GM19099 (cell line): ENCODE data around the gene SKOR1.

ENCODE experiments used
- POLR2A ChIP-seq: IDR thresholded peaks from 3 replicates; pipeline ENCODE4 v1.6.1; 2011; ENCODE audit warnings: low read depth; ENCODE audit not compliant: insufficient read length; ENCODE audit errors: extremely low read depth

Gene SKOR1

GRCh38 chr15:67806536-67806935 is 18.8 kb upstream of the SKOR1 start:
- TF ChIP-seq POLR2A = no peak

DNA sequence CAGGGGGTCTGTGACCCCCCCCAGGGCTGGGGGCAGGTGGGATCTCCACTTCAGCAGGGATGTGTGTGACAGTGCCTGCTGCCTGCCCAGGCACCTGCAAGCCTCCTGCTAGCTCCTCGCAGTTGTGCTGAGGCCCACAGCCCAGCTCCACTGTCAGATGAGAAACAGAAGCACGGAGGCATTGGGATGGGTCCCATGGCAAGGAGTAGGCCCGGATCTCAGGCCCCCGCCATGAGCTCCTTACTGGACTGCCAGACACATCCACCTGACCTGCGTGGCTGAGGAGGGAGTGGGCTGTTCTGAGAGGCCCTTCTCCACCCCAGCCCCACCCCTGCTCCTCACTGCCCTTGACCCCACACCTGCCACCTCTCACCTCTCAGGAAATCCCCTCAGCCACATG is 18.2 kb upstream of the SKOR1 start:
- no peak for TF ChIP-seq POLR2A

DNA sequence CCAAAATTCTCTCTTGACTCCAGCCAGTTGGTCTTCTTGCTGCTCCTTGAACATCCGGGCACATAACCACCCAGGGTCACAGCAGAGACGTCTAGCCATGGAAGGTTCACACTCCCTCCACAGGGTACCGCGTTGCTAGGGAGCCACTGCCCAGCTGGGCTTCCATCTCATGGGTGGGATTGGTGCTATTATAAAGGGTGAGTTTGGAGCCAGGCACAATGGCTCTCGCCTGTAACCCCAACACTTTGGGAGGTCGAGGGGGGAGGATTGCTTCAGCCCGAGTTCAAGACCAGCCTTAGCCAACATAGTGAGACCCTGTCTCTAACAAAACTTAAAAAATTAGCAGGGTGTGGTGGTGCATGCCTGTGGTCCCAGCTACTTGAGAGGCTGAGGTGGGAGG is 17.5 kb upstream of the SKOR1 start:
- no peak for TF ChIP-seq POLR2A

GRCh38 chr15:67808821-67809220 is 16.5 kb upstream of the SKOR1 start:
- no peak for TF ChIP-seq POLR2A

- no peak for TF ChIP-seq POLR2A
Measured at GRCh38 chr15:67809441-67809840, 15.9 kb upstream of the SKOR1 start.

DNA sequence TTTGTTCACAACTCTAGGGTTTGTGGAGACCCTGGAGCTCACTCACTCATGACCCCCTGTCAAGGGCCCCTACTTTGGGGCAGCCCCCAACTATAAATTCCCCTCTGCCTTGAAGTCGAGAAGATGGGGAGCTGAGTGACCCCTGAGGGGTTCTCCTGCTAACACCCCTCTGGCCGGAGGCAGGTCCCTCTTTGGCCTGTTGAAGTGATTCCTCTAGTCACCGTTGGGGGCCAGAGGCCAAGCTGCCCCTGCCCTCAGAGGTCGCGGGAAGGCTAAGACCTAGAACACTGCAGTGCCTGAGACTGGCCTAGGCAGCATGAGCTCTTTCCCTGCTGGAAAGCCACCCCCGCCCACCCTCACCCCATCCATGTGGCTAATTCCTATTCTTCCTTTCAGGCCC is 15.4 kb upstream of the SKOR1 start:
- TF ChIP-seq POLR2A = no peak

GRCh38 chr15:67812241-67812644 is 13.1 kb upstream of the SKOR1 start:
- no peak for TF ChIP-seq POLR2A

GRCh38 chr15:67813104-67813634 is 12.1 kb upstream of the SKOR1 start:
- no peak for TF ChIP-seq POLR2A

- TF ChIP-seq POLR2A = no peak
Measured at GRCh38 chr15:67815036-67815592, 10.2 kb upstream of the SKOR1 start.

DNA sequence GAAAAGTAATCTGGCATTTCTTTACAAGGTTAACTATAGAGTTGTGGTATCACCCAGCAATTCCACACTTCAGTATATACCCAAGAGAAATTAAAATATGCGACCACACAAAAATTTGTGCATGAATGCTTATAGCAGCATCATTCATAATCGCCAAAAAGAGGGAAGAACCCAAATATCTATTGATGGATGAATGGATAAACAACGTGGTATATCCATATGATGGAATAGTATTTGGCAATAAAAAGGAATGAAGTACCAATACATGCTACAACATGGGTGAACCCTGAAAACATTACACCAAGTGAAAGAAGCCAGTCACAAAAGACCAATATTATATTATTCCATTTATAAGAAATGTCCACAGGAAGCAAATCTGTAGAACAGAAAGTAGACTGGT is 8.6 kb upstream of the SKOR1 start:
- TF ChIP-seq POLR2A = no peak

DNA sequence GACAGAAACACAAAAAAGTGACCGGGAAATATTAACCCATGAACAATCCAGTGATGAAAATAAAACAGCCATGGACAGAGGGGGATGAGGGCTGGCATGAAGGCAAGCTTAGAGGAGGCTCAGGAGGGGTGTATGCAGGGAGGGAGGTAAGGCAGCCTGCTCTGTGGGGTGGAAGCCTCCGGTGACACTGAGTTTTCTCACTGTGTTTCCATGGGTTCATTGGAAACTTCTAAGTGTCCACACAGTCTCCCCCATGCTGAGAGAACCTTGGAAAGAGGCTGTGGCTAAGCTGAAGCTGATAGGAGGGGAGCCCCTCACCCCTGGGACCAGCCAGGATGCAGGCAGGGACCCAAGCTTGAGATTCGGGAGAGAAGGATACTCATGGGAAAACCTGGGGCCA is 6.8 kb upstream of the SKOR1 start:
- TF ChIP-seq POLR2A = no peak

DNA sequence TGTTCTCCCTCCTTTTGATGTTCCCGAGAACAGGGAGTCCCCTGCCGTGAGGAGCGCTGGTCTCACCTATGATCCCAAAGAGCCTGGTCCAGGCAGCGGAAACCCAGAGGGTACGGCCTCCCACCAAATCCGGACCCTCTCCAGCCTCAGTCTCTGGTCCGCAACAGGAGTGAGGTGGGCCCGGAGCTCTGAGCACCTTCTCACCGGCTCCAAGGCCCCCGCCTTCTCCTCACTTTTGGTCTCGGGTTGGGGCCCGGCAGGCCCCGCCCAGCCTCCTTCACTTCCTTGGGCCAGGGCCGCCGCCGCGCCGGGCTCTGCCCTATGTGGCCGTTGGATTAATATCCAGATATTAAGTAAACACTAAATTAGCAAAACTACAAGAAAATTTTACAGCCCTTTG is 5.7 kb upstream of the SKOR1 start:
- no peak for TF ChIP-seq POLR2A

DNA sequence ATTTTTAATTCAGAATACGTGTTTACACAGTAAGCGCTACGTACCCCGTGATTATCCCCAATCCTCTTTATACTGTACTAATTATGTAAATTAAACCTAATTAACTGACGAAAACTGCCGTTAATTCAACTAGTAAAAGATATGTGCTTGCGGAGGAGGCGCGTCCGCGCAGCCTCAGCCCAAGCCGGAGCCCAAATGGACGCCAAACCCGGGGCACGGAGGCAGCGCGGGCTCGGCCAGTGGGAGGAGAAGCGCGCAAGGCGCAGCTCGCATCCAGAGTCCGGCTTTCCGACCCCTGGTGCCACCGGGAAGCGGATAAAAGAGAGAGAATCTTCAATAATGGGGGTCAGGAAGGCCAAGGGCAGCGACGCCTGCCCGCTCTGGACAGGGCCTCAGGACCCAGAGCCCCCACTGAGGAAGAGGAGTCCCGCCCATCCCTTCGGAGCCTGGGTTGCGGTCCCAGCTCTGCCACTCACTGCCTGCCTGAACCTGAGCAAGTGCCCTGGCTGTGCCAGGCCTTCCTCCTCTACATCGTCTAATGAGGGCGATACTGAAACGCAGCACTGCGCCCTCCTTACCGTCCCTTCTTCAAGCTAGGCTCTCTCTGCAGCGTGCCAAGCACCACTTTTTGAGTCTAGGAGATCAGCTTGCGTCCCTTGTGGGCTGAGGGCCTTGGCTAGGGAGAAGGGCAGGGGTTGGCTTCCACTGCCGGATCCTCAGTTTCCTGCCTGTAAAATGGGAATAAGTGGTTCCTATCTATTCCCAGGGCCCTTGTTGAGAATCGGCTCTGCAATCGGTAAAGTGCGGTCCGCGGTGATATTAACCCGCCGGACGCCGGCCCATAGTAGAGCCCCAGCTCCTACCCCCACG is 5.0 kb upstream of the SKOR1 start:
- no peak for TF ChIP-seq POLR2A

DNA sequence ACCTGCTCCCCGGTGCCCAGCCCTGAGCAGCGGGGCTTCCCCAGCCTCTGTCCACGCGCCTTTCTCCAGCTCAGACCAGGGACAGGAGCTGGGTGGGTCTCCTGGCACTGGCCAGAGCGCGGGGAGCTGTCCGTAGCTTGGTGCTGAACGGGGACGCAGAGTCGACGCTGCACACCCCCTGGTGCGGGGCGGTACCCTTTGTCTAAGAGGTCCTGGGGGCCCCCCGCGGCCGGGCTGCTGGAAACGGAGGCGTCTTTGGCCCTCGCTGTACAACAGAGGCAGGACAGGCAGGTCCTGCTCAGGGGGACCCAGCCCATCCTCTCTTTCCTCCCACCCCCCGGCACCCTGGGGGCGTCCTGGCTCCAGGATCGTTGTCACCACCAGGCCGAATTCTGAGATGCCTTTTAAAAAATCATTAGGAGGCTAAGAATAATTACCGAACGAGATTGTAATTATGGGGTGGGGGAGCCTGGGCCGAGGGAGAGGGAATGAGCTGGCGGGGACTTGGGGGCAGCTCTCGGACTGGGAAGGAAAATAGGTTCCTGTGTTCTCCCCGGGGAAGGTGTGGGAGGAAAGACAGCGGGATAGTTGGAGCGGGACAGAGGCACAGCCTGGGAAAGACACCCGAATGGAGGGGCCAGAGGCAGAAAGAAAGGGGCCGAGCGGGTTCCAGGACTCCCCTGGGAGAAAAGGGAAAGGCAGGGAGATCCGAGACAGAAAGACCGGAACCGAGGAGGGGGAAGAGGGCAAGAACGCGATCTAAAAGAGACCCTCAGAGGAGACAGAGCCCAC is 4.1 kb upstream of the SKOR1 start:
- no peak for TF ChIP-seq POLR2A

DNA sequence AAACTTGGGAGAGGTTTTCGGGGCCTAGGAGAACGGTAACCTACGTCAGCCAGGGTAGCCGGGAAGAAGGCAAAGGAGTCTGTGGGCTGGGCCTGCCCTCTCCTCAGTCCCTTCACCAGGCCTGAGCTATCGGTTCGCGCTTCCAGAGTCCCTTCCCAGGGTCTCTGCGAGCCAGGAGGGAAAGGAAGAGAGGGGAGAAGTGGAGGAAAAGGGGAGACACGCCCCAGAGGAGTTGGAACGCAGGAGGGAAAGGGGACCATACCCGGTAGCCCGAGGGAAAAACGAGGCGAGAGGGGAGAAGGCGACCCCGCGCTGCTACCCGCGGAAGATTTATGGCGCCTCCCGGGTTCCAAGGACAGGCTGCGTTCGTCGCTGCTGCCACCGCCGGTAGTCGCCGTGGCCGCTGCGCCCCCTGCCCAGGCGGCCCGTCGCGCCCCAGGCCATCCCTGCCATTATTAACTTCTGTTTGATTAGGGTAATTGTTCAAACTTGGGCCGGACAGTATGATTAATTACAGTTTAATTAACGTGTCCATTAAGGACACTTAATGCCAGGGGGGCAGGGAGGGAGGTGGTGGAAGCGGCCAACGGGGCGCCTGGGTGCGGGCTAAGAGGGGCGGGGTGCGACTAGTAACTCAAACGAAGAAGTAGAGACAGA is 3.4 kb upstream of the SKOR1 start:
- TF ChIP-seq POLR2A = no peak
